K562 (cell line): ENCODE results near the gene ARHGEF1. TPM values are rescaled to one million over a fixed set of nuclear protein-coding genes. Genes with fewer than 3 reads are reported as not detected.

Experiments used
- ATAC-seq: fragments of 200-7000 bp; cut with Tn5 transposase; 3 replicates; pipeline ENCODE4 v1.9.1; 2020; ENCODE audit warnings: moderate library complexity
- BruUV-seq: library from RNA; stranded (reverse); fragments of 400-500 nt; replicated peaks from 2 replicates; lab custom pipeline; 2021; lab: Mats Ljungman, UMichigan
- CTCF ChIA-PET: fragments of 300-600 bp; formaldehyde crosslinking; extraction: SDS; loops from one replicate; lab custom pipeline; 2021; ENCODE audit warnings: low intra/inter-chr PET ratio; lab: Yijun Ruan, JAX
- POLR2A ChIA-PET: fragments of 300-600, 350-650 bp; sonication (Branson Sonifier 250); formaldehyde crosslinking; extraction: SDS; loops from one replicate; lab custom pipeline; 2021; ENCODE audit warnings: antibody characterized with exemption, inconsistent platforms; lab: Yijun Ruan, JAX
- DNase-seq, 4 experiments: peaks; one replicate each; pipeline versions ENCODE4 v3.0.0 to v3.0.0-alpha.2; 2011 to 2018; ENCODE audit warnings: low spot score in 3 of 4, mixed read lengths in 3 of 4; ENCODE audit errors: extremely low read depth in 1 of 4
- FAIRE-seq: peaks from 2 replicates; lab custom pipeline; 2011; peaks lifted over from hg19 to GRCh38; lab: Jason Lieb, UNC
- H2AFZ ChIP-seq: 2 replicates; pipeline ENCODE4 v1.6.0; 2011; ENCODE audit warnings: low read depth, low read length, control low read depth, inconsistent platforms
- H3K27ac ChIP-seq: fragments of 200-600 bp; 3 replicates; pipeline ENCODE4 v1.8.0; 2011; ENCODE audit warnings: low read depth, mild to moderate bottlenecking, control low read depth, inconsistent platforms, low read length, moderate library complexity, mixed read lengths; ENCODE audit errors: extremely low read depth
- H3K27me3 ChIP-seq, 2 experiments: fragments of 300-600 bp in 1 of 2; 2 replicates in 1 of 2; 3 replicates in 1 of 2; pipeline versions ENCODE4 v1.6.0 to v1.8.0; 2011; ENCODE audit warnings: inconsistent platforms in 2 of 2, low read length in 2 of 2, mild to moderate bottlenecking in 1 of 2, mixed read lengths in 1 of 2, moderate library complexity in 1 of 2; ENCODE audit not compliant: control insufficient read depth in 2 of 2, insufficient read depth in 2 of 2
- H3K36me3 ChIP-seq: fragments of 300-600 bp; 3 replicates; pipeline ENCODE4 v1.8.0; 2011; ENCODE audit warnings: mild to moderate bottlenecking, low read length, inconsistent platforms; ENCODE audit not compliant: control insufficient read depth, insufficient read depth
- H3K4me1 ChIP-seq, 2 experiments: fragments of 200-600 bp in 1 of 2; replicated peaks in 1 of 2; 2 replicates in 1 of 2; 3 replicates in 1 of 2; pipeline versions ENCODE4 v1.5.1 to v1.8.0; 2011; ENCODE audit warnings: inconsistent platforms in 2 of 2, low read length in 2 of 2, mild to moderate bottlenecking in 1 of 2, mixed read lengths in 1 of 2, moderate library complexity in 1 of 2; ENCODE audit not compliant: control insufficient read depth in 2 of 2, insufficient read depth in 2 of 2
- H3K4me2 ChIP-seq: 2 replicates; pipeline ENCODE4 v1.6.1; 2011; ENCODE audit warnings: low read length, control low read depth, inconsistent platforms, mixed read lengths; ENCODE audit not compliant: insufficient read depth
- H3K4me3 ChIP-seq: fragments of 200-600 bp; sonication (generic), shearing (Covaris generic); 2 replicates; pipeline ENCODE4 v1.5.1; 2016; ENCODE audit warnings: control low read depth, inconsistent platforms
- H3K79me2 ChIP-seq: fragments of 200-600 bp; 3 replicates; pipeline ENCODE4 v1.8.0; 2011; ENCODE audit warnings: low read length, inconsistent platforms; ENCODE audit not compliant: control insufficient read depth, insufficient read depth
- H3K9ac ChIP-seq, 2 experiments: 2 replicates each; pipeline versions ENCODE4 v1.6.0 to v1.6.1; 2011; ENCODE audit warnings: low read depth in 2 of 2, low read length in 2 of 2, control low read depth in 1 of 2, inconsistent platforms in 1 of 2, mild to moderate bottlenecking in 1 of 2, mixed read lengths in 1 of 2; ENCODE audit not compliant: insufficient read depth in 1 of 2
- H3K9me1 ChIP-seq: one replicate; pipeline ENCODE4 v1.6.0; 2011; ENCODE audit warnings: inconsistent platforms, mild to moderate bottlenecking, low read length, moderate library complexity; ENCODE audit not compliant: control insufficient read depth, insufficient read depth
- H3K9me3 ChIP-seq: replicated peaks from 2 replicates; pipeline ENCODE4 v1.5.1; 2011; ENCODE audit warnings: low read depth, low read length, inconsistent platforms; ENCODE audit not compliant: control insufficient read depth, insufficient read depth
- H4K20me1 ChIP-seq: replicated peaks from 2 replicates; pipeline ENCODE4 v1.6.1; 2011; ENCODE audit warnings: low read length, inconsistent platforms, mixed read lengths; ENCODE audit not compliant: control insufficient read depth, insufficient read depth
- CBFB ChIP-seq: sonication (generic); formaldehyde crosslinking; IDR thresholded peaks from 2 replicates; pipeline ENCODE4 v1.4.0; 2020; ENCODE audit warnings: mild to moderate bottlenecking, missing genetic modification reagents
- HMGN3 ChIP-seq: IDR thresholded peaks from 2 replicates; pipeline ENCODE4 v1.6.1; 2011; ENCODE audit warnings: borderline replicate concordance, low read depth, mild to moderate bottlenecking, mixed read lengths, low read length; ENCODE audit not compliant: insufficient read length; ENCODE audit errors: extremely low read depth
- HSF4 ChIP-seq: fragments of 250-450 bp; sonication (Bioruptor Pico); IDR thresholded peaks from 2 replicates; pipeline ENCODE4 v2.1.2; 2022; ENCODE audit warnings: mild to moderate bottlenecking, moderate library complexity, borderline replicate concordance
- MCM3 ChIP-seq: fragments of 450-650 bp; IDR thresholded peaks from 2 replicates; pipeline ENCODE4 v1.6.1; 2016
- SRSF3 ChIP-seq: fragments of 200-400 bp; formaldehyde crosslinking; IDR thresholded peaks from 2 replicates; pipeline ENCODE4 v1.6.1; 2016; ENCODE audit warnings: mild to moderate bottlenecking, low read length, moderate library complexity; ENCODE audit not compliant: insufficient read depth
- ZKSCAN1 ChIP-seq: fragments of 150-350 bp; IDR thresholded peaks from 2 replicates; pipeline ENCODE4 v1.6.1; 2016; ENCODE audit warnings: low read depth, low read length
- ZNF212 ChIP-seq: fragments of 450-650 bp; formaldehyde crosslinking; IDR thresholded peaks from 2 replicates; pipeline ENCODE4 v1.4.0; 2020; ENCODE audit warnings: mild to moderate bottlenecking
- ZNF551 ChIP-seq: fragments of 250-450 bp; sonication (Bioruptor Pico); IDR thresholded peaks from 2 replicates; pipeline ENCODE4 v1.5.0; 2021; ENCODE audit warnings: mild to moderate bottlenecking, moderate library complexity
- ZNF707 ChIP-seq: fragments of 250-450 bp; sonication (Bioruptor Pico); conservative IDR thresholded peaks from 2 replicates; pipeline ENCODE4 v1.8.0; 2022; ENCODE audit warnings: inconsistent platforms, mild to moderate bottlenecking, moderate library complexity
- WGBS: fragments of 100-300 bp; shearing (Covaris generic); methylation state at CpG from one replicate; pipeline ENCODE4 v1.1.6; 2016; ENCODE audit warnings: low coverage, mixed read lengths; ENCODE audit not compliant: insufficient coverage; ENCODE audit errors: missing lambda C conversion rate; 5-methylcytosine and 5-hydroxymethylcytosine counted together
- in situ Hi-C: fragments of 300-500 bp; cut with MboI; formaldehyde crosslinking; loops from 4 replicates; pipeline ENCODE4 v1.15.0; 2018; ENCODE audit warnings: inconsistent platforms, mixed read lengths
- intact Hi-C: fragments of 100-400 bp; cut with micrococcal nuclease; formaldehyde crosslinking; loops from 2 replicates; pipeline ENCODE4 v1.14.2; 2022
- polyA plus RNA-seq, 8 experiments: library from polyadenylated mRNA; depleted of rRNA in 4 of 8; stranded (reverse) in 5 of 8; unstranded in 3 of 8; fragments of >200 nt; fragmentation: Nextera tagmentation in 2 of 8; fragmentation: Illumina TruSeq in 1 of 8; extraction: Ambion mirVana in 2 of 8; extraction: Trizol in 1 of 8; gene quantifications; 2 replicates each; pipeline versions ENCODE4 v1.2.1 to v1.2.3, GENCODE V29; 2011 to 2014; ENCODE audit warnings: inconsistent platforms in 1 of 8, missing spikeins in 1 of 8
- total RNA-seq, 7 experiments: library from RNA; depleted of rRNA in 6 of 7; stranded (reverse); fragments of >200 nt in 6 of 7; fragmentation: Illumina TruSeq in 2 of 7; extraction: Trizol in 2 of 7; gene quantifications; 2 replicates each; pipeline versions ENCODE4 v1.2.1 to v1.2.3, GENCODE V29; 2011 to 2021; ENCODE audit warnings: low replicate concordance in 1 of 7
- TF ChIP-seq, protein P1 (sequence below): sonication (generic); formaldehyde crosslinking; IDR thresholded peaks from 2 replicates; pipeline ENCODE4 v1.8.0; 2022; ENCODE audit warnings: missing genetic modification reagents, mild to moderate bottlenecking, moderate library complexity, borderline replicate concordance
- TF ChIP-seq, protein P2 (sequence below), 2 experiments: fragments of 450-650 bp; conservative IDR thresholded peaks; 2 replicates each; pipeline ENCODE4 v1.6.1; 2017; ENCODE audit warnings: mild to moderate bottlenecking in 2 of 2, moderate library complexity in 2 of 2
- TF ChIP-seq, protein P3 (sequence below): sonication (generic); formaldehyde crosslinking; IDR thresholded peaks from 2 replicates; pipeline ENCODE4 v1.5.0; 2020; ENCODE audit warnings: missing genetic modification reagents

The ARHGEF1 gene
- total and polyA plus RNA-seq, 9 of the 15 experiments (the other 6 are each of a cell fraction or from before 2014, with no cell fraction given) = 1.9 to 149 (median 29.8) TPM

DNA sequence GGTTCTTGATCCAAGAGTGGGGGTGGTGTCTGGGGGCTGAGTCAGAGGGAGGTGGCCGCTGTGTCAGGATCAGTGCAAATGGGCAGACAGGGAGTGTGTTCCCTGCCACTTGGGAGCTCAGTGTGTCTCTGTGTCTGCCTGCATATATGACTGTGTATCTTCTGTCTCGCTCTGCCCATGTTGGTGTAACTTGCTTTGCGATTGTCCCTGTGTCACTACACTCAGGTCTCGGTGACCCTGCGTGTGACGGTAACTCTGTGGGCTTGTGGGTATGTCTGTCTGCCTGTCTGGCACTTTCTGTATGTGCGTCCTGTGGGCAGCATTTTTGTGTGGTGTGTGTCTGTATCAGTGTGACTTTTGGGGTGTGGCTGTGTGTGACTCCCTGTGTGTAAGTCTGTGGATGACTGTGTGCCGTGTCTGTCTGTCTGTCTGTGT, 53.4 kb downstream of the ARHGEF1 start:
- Histone ChIP-seq H3K9ac (peak overlapping the region in 1 of 2 experiments; percentile 79; a peak in 1 of 4 replicates), H3K4me3 (no peak overlapping the region), H2AFZ (no peak overlapping the region), H4K20me1 (0 out of 2 replicates have a peak, but pooled peaks cover 3% of the 10 kb centered on the region), H3K79me2 (no peaks in the 10 kb centered on the region), H3K36me3 (no peaks in the 10 kb centered on the region), H3K27me3 (no peaks in the 10 kb centered on the region), H3K4me1 (peaks cover 12 to 72% of the 10 kb centered on the region in 2 experiments; a peak in 3 of 5 replicates), H3K4me2 (no peak overlapping the region), H3K9me1 (no peaks in the 10 kb centered on the region), H3K9me3 (no peaks in the 10 kb centered on the region), H3K27ac (no peak overlapping the region; the same call in 2 of the 3 replicates)
- no peak for ATAC-seq
- BruUV-seq = no TSS peak
- FAIRE-seq = no peak
- TF ChIP-seq, protein P1, sequence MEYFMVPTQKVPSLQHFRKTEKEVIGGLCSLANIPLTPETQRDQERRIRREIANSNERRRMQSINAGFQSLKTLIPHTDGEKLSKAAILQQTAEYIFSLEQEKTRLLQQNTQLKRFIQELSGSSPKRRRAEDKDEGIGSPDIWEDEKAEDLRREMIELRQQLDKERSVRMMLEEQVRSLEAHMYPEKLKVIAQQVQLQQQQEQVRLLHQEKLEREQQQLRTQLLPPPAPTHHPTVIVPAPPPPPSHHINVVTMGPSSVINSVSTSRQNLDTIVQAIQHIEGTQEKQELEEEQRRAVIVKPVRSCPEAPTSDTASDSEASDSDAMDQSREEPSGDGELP (CRISPR knock-in tag) = 0 out of 2 replicates have a peak, but pooled peaks have one; percentile 11
- TF ChIP-seq ZNF707 (CRISPR knock-in tag) = no peak
- CTCF ChIA-PET = interaction anchor here (0.8 kb wide), 1 partner anchor 26 kb away, joined by 3 read pairs; no protein-coding TSS in a partner anchor
- 52% methylated on average over 8 of the region's 8 CpGs for WGBS
- intact Hi-C loops = no loop called here
- in situ Hi-C loops = no loop called here
- POLR2A ChIA-PET = interaction anchor here (1.1 to 1.4 kb wide), 2 partner anchors 8 to 21 kb away, joined by 3 to 5 read pairs; partner anchors contain the start of gene ERFL
- DNase-seq = no peak

DNA sequence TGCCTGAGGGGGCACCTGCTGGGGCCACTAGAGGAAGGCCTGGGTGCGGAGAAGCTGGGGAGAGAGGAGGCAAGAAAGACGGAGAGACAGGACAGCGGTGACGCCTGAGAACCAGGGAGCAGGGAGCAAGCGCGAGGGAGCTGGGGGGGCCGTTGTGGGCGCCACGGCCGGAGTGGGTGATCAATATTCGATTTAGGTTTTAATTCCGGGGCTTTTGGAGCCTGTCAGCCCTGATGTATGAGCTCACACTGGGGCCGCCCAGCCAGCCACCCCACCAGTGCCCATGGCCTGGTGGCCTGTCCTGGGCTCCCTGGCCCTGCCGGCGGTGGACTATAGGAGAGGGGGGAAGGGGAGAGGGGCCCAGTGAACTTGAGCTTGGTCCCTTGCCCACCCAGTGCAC, 54.0 kb downstream of the ARHGEF1 start:
- WGBS = 57% methylated on average over 7 of the region's 15 CpGs
- Histone ChIP-seq H3K4me3 (no peak overlapping the region), H3K27me3 (no peaks in the 10 kb centered on the region), H3K9ac (peak overlapping the region in 1 of 2 experiments; percentile 24; a peak in 1 of 4 replicates), H4K20me1 (0 out of 2 replicates have a peak, but pooled peaks cover 3% of the 10 kb centered on the region), H3K27ac (no peak overlapping the region), H3K9me3 (no peaks in the 10 kb centered on the region), H3K4me2 (no peak overlapping the region), H3K79me2 (no peaks in the 10 kb centered on the region), H3K9me1 (no peaks in the 10 kb centered on the region), H2AFZ (no peak overlapping the region), H3K36me3 (no peaks in the 10 kb centered on the region), H3K4me1 (peaks cover 12 to 71% of the 10 kb centered on the region in 2 experiments; a peak in 3 of 5 replicates)
- in situ Hi-C loops (no loop called here), intact Hi-C loops (no loop called here)
- ChIA-PET POLR2A (interaction anchor here (0.7 to 1.4 kb wide), 3 partner anchors 9 to 21 kb away, joined by 3 to 5 read pairs (median 3); partner anchors contain the start of gene ERFL), CTCF (no interaction called here)
- no TSS peak for BruUV-seq
- DNase-seq (no peak), FAIRE-seq (no peak), ATAC-seq (no peak)
- TF ChIP-seq ZKSCAN1 (no peak), ZNF212 (CRISPR knock-in tag) (no peak), HMGN3 (no peak), SRSF3 (no peak), ZNF551 (CRISPR knock-in tag) (no peak), HSF4 (CRISPR knock-in tag) (no peak), MCM3 (no peak), CBFB (CRISPR knock-in tag) (no peak)
- TF ChIP-seq, protein P2, sequence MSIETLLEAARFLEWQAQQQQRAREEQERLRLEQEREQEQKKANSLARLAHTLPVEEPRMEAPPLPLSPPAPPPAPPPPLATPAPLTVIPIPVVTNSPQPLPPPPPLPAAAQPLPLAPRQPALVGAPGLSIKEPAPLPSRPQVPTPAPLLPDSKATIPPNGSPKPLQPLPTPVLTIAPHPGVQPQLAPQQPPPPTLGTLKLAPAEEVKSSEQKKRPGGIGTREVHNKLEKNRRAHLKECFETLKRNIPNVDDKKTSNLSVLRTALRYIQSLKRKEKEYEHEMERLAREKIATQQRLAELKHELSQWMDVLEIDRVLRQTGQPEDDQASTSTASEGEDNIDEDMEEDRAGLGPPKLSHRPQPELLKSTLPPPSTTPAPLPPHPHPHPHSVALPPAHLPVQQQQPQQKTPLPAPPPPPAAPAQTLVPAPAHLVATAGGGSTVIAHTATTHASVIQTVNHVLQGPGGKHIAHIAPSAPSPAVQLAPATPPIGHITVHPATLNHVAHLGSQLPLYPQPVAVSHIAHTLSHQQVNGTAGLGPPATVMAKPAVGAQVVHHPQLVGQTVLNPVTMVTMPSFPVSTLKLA (conservative IDR thresholded peaks at IDR 0.05) = no peak
- TF ChIP-seq, protein P3, sequence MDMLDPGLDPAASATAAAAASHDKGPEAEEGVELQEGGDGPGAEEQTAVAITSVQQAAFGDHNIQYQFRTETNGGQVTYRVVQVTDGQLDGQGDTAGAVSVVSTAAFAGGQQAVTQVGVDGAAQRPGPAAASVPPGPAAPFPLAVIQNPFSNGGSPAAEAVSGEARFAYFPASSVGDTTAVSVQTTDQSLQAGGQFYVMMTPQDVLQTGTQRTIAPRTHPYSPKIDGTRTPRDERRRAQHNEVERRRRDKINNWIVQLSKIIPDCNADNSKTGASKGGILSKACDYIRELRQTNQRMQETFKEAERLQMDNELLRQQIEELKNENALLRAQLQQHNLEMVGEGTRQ (CRISPR knock-in tag) = no peak
